Bronchial epithelial cell (primary cell): Measurements from ENCODE around the gene SRCIN1. TPM values are rescaled to one million over a fixed set of nuclear protein-coding genes. Genes with fewer than 3 reads are reported as not detected.

Source experiments
- DNase-seq: peaks from one replicate; pipeline ENCODE4 v3.0.0-alpha.2; 2010; ENCODE audit warnings: low read depth
- FAIRE-seq: peaks from 2 replicates; lab custom pipeline; 2011; peaks lifted over from hg19 to GRCh38; lab: Jason Lieb, UNC
- H3K27me3 ChIP-seq: 2 replicates; pipeline ENCODE4 v1.5.1; 2011; ENCODE audit warnings: low read length; ENCODE audit not compliant: control insufficient read depth, insufficient read depth
- H3K36me3 ChIP-seq: 2 replicates; pipeline ENCODE4 v1.5.1; 2011; ENCODE audit warnings: low read length; ENCODE audit not compliant: control insufficient read depth, insufficient read depth
- H3K4me3 ChIP-seq: 2 replicates; pipeline ENCODE4 v1.5.1; 2011; ENCODE audit warnings: mild to moderate bottlenecking, low read depth, low read length, control low read depth
- total RNA-seq: library from RNA; depleted of rRNA; stranded (reverse); fragments of >200 nt; gene quantifications from 2 replicates; pipeline ENCODE4 v1.2.1, GENCODE V29; 2014
- TF ChIP-seq, protein P1 (sequence below): IDR thresholded peaks from 2 replicates; pipeline ENCODE4 v1.5.1; 2011; ENCODE audit warnings: mild to moderate bottlenecking, moderate library complexity, low read length, control low read depth, inconsistent platforms; ENCODE audit not compliant: insufficient read depth, severe bottlenecking

Gene SRCIN1
- total RNA-seq, 1 donor from 2014 or later, result under 0.01 TPM

DNA sequence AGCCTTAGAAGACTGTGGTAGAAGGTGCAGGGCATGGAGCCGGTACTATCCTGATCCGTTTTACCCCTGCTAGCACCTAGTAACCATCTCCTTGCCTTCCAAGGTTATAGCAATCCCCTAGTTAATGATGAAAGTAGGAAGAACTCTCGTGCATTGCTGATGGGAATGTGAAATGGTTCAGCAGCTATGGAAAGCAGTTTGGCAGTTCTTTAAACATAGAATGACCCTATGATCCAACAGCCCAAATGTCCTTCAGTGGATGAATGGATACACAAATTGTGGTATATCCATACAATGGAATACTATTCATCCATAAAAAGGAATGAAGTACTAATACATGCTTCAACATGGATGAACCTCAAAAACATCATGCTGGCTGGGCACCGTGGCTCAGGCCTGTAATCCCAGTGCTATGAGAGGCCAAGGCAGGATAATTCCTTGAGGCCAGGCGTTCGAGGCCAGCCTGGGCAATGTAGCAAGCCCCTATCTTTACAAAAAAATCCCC is 6.2 kb upstream of the SRCIN1 start:
- TF ChIP-seq, protein P1, sequence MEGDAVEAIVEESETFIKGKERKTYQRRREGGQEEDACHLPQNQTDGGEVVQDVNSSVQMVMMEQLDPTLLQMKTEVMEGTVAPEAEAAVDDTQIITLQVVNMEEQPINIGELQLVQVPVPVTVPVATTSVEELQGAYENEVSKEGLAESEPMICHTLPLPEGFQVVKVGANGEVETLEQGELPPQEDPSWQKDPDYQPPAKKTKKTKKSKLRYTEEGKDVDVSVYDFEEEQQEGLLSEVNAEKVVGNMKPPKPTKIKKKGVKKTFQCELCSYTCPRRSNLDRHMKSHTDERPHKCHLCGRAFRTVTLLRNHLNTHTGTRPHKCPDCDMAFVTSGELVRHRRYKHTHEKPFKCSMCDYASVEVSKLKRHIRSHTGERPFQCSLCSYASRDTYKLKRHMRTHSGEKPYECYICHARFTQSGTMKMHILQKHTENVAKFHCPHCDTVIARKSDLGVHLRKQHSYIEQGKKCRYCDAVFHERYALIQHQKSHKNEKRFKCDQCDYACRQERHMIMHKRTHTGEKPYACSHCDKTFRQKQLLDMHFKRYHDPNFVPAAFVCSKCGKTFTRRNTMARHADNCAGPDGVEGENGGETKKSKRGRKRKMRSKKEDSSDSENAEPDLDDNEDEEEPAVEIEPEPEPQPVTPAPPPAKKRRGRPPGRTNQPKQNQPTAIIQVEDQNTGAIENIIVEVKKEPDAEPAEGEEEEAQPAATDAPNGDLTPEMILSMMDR, result no peak
- Histone ChIP-seq H3K36me3 (no peaks in the 10 kb centered on the region), H3K27me3 (peaks cover 13% of the 10 kb centered on the region), H3K4me3 (no peak overlapping the region)
- DNase-seq (no peak), FAIRE-seq (no peak)

DNA sequence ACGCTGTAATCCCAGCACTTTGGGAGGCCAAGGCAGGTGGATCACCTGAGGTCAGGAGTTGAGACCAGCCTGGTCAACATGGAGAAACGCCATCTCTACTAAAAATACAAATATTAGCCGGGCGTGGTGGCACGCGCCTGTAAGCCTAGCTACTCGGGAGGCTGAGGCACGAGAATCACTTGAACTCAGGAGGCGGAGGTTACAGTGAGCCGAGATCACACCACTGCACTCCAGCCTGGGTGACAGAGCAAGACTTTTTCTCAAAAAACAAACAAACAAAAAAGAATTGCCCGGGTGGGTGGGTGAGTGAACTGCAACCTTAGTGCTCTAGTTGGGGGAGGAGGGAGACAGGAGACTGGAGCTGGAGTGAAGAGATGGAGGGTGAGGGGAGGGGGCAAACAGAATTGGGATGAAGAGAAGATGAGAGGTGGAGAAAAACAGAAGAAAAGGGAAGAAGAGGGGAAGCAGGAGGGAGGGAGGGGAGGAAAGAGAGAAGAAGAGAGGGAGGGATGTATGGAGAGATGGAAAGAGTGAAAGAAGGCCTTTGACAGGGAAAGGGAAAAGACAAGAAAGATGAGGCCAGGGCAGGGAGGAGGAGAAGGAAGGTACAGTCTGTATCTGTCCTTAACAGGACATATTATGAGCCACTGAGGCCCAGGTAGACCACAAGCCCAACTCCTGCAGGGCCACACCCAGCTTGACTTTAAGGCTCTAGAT is 5.5 kb upstream of the SRCIN1 start:
- TF ChIP-seq, protein P1, result no peak
- DNase-seq, result no peak
- H3K4me3 ChIP-seq, result no peak overlapping the region
- FAIRE-seq, result no peak
- peaks cover 16% of the 10 kb centered on the region for H3K27me3 ChIP-seq
- H3K36me3 ChIP-seq, result no peaks in the 10 kb centered on the region

DNA sequence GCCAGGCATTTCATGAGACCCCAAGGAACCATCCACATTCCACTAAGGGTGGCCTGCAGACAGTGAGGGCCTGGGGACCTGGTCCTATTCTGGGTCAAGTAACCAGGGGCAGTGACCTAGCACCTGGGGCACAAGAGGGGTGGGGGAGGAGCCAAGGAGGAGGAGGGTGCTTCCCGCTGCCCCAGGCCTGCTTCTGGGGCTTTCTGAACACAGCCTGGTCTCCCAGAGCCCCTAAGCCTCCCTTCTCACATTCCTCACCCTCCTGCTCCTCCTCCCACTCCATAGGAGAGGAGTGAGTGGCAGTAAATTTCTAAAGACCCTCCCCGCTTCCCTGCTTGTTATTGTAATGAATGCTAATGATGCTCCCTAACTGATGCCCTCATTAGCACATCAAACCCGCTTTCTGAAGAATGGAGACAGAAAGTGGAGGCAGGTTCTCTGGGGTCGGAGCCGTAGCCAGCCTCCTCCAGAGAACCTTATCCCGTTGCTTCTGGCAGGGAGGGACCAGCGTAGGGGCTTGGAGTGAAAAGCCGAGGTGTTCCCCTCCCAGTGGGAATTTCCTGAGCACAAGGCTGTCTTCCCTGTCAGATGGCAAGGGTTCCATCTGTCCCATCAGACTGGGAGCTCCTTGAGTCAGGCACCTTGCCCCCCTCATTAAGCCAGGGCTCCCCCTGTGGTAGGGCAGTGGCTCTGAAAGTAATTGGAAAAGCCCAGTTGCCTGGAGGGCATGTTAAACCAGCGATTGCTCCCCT is 3.7 kb upstream of the SRCIN1 start:
- TF ChIP-seq, protein P1, result no peak
- Histone ChIP-seq H3K4me3 (no peak overlapping the region), H3K36me3 (no peaks in the 10 kb centered on the region), H3K27me3 (peaks cover 17% of the 10 kb centered on the region)
- DNase-seq (no peak), FAIRE-seq (no peak)

DNA sequence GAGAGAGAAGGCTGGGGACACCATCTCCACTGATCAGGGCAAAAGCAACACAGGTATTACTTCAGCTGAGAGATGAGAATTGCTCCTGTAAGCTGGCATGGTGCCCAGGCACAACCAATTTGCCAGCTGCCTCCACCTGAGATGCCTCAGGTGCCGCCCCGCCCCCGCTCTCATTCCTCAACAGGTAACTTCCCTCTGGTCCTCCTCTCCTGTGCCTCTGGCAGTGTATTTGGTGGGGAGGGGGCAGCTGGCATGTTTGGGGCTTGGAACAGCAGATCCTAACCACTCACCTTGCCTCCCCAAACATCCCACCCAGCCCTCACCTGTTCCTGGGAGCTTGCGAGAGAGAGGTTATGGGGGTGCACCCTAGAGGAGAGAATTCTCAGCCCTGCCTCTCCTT is 2.9 kb upstream of the SRCIN1 start:
- no peak overlapping the region for H3K4me3 ChIP-seq
- DNase-seq (peak; percentile 19), FAIRE-seq (no peak)
- H3K36me3 ChIP-seq, result no peaks in the 10 kb centered on the region
- TF ChIP-seq, protein P1, result no peak
- peaks cover 17% of the 10 kb centered on the region for H3K27me3 ChIP-seq

DNA sequence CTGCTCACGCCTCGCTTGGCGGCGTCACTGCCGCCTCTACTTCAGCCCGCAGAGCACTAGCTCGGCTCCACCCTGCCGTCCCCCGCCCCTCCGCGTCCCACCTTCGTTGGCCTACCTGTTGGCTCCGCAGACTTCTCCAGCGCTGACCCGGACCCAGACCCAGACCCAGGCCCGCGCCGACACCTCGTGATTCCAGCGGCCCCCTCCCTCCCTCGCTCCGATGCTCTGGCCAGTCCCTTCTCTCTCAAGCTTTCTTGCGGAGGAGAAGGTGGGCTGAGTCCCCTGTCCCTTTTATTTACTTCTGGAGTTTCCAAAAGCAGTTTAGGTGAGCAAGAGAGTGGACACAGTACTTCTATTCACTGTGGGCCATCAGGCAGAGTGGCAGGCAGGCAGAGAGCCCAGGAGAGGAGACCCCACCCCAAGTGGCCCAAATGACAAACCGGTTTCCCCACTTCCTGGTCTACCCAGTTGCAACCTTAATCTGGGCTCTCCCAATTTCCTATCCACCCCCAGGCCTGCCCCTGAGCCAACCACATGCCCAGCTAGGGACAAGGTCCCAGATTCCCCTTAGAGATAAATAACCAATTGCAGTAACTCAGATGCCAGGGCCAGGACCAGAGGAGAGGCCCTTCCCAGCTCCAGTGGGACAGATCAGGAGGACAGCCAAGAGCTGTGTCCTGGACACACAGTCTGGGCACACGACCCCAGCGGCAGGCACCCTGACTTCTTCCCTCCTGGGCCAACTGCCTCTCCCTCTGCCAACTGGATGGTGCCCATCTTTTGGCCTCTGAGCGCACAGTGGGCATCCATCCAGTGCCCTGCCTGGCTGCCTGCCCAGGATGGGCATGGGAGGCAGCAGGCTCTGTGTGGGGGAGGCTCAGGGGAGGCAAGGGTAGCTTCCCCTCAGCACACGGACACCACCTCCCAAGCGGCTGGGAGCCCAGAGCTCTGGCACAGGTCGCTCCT is 1.2 kb upstream of the SRCIN1 start:
- TF ChIP-seq, protein P1, result no peak
- no peaks in the 10 kb centered on the region for H3K36me3 ChIP-seq
- no peak for FAIRE-seq
- H3K27me3 ChIP-seq, result peaks cover 19% of the 10 kb centered on the region
- DNase-seq, result no peak
- H3K4me3 ChIP-seq, result no peak overlapping the region
